A549 (cell line): Measurements from ENCODE around the gene LAMB1. TPM values are rescaled to one million over a fixed set of nuclear protein-coding genes. Genes with fewer than 3 reads are reported as not detected.

ENCODE experiments used
- ATAC-seq, 2 experiments: fragments of 200-7000 bp in 1 of 2; fragments of >200 bp in 1 of 2; cut with Nextera tagmentation in 1 of 2; cut with Tn5 transposase in 1 of 2; 3 replicates each; pipeline versions ENCODE4 v1.8.0 to v1.9.1; 2018 to 2020; ENCODE audit warnings: mild to moderate bottlenecking in 1 of 2, moderate library complexity in 1 of 2
- CTCF ChIA-PET: fragments of 300-600 bp; sonication (Branson Sonifier 250); formaldehyde crosslinking; extraction: SDS; loops from one replicate; lab custom pipeline; 2021; ENCODE audit warnings: antibody characterized with exemption, inconsistent platforms; lab: Yijun Ruan, JAX
- POLR2A ChIA-PET: fragments of 350-600 bp; formaldehyde crosslinking; extraction: SDS; loops from one replicate; lab custom pipeline; 2021; ENCODE audit warnings: antibody characterized with exemption, inconsistent platforms; lab: Yijun Ruan, JAX
- DNase-seq, 2 experiments: peaks; one replicate each; pipeline versions ENCODE4 v3.0.0 to v3.0.0-alpha.2; 2011 to 2016; ENCODE audit warnings: low read depth in 1 of 2, low spot score in 1 of 2
- FAIRE-seq: peaks from 2 replicates; lab custom pipeline; 2011; peaks lifted over from hg19 to GRCh38; lab: Jason Lieb, UNC
- H3K27ac ChIP-seq, 2 experiments: fragments of >200 bp; sonication (Bioruptor Twin); formaldehyde crosslinking; 3 replicates each; pipeline ENCODE4 v1.5.1; 2016 to 2017
- H3K4me1 ChIP-seq: fragments of >200 bp; sonication (Bioruptor Twin); formaldehyde crosslinking; 3 replicates; pipeline ENCODE4 v1.6.1; 2016
- H3K4me2 ChIP-seq: fragments of >200 bp; sonication (Bioruptor Twin); formaldehyde crosslinking; 3 replicates; pipeline ENCODE4 v1.6.1; 2016
- H3K4me3 ChIP-seq: fragments of >200 bp; sonication (Bioruptor Twin); formaldehyde crosslinking; 3 replicates; pipeline ENCODE4 v1.5.1; 2016
- H3K9me3 ChIP-seq: fragments of >200 bp; sonication (Bioruptor Twin); formaldehyde crosslinking; 3 replicates; pipeline ENCODE4 v1.6.1; 2016
- BHLHE40 ChIP-seq: IDR thresholded peaks from 2 replicates; pipeline ENCODE4 v1.6.1; 2012; ENCODE audit warnings: low read depth, low read length, inconsistent platforms
- CBX8 ChIP-seq: fragments of 200-600 bp; sonication (generic); IDR thresholded peaks from 2 replicates; pipeline ENCODE4 v1.6.1; 2016
- CEBPB ChIP-seq, 2 experiments: fragments of >200 bp in 1 of 2; sonication (Bioruptor Twin) in 1 of 2; formaldehyde crosslinking in 1 of 2; IDR thresholded peaks; 2 replicates each; pipeline ENCODE4 v1.6.1; 2012 to 2016
- EHMT2 ChIP-seq: fragments of 200-600 bp; sonication (generic); IDR thresholded peaks from 2 replicates; pipeline ENCODE4 v1.6.1; 2016; ENCODE audit warnings: antibody characterized with exemption, low read depth, mild to moderate bottlenecking, moderate library complexity
- EP300 ChIP-seq, 2 experiments: fragments of >200 bp; sonication (Bioruptor Twin); formaldehyde crosslinking; IDR thresholded peaks; 2 replicates in 1 of 2; 3 replicates in 1 of 2; pipeline ENCODE4 v1.6.1; 2016 to 2017
- ESRRA ChIP-seq: fragments of 150-350 bp; IDR thresholded peaks from 2 replicates; pipeline ENCODE4 v1.6.1; 2014; ENCODE audit warnings: mild to moderate bottlenecking, low read length, borderline replicate concordance
- FOSL2 ChIP-seq, 2 experiments: fragments of 450-650 bp in 1 of 2; fragments of >200 bp in 1 of 2; sonication (Bioruptor Twin) in 1 of 2; formaldehyde crosslinking; IDR thresholded peaks; 2 replicates each; pipeline versions ENCODE4 v1.5.0 to v1.6.1; 2016 to 2020; ENCODE audit warnings: mild to moderate bottlenecking in 1 of 2, moderate library complexity in 1 of 2
- GATA3 ChIP-seq: IDR thresholded peaks from 2 replicates; pipeline ENCODE4 v1.6.1; 2012; ENCODE audit warnings: borderline replicate concordance
- HEYL ChIP-seq: fragments of 250-450 bp; sonication (Bioruptor Pico); IDR thresholded peaks from 2 replicates; pipeline ENCODE4 v1.8.0; 2021; ENCODE audit warnings: mild to moderate bottlenecking, moderate library complexity
- HOXB13 ChIP-seq: fragments of 250-450 bp; sonication (Bioruptor Pico); IDR thresholded peaks from 2 replicates; pipeline ENCODE4 v1.5.0; 2020; ENCODE audit warnings: low read depth, mild to moderate bottlenecking, moderate library complexity
- JUN ChIP-seq, 2 experiments: fragments of >200 bp; sonication (Bioruptor Twin); formaldehyde crosslinking; IDR thresholded peaks; 2 replicates in 1 of 2; 3 replicates in 1 of 2; pipeline ENCODE4 v1.6.1; 2016 to 2017
- JUNB ChIP-seq: fragments of >200 bp; sonication (Bioruptor Twin); formaldehyde crosslinking; IDR thresholded peaks from 2 replicates; pipeline ENCODE4 v1.6.1; 2016
- KDM1A ChIP-seq: fragments of 200-600 bp; sonication (generic); IDR thresholded peaks from 2 replicates; pipeline ENCODE4 v1.6.1; 2016; ENCODE audit warnings: low read depth, mild to moderate bottlenecking
- KDM5A ChIP-seq: fragments of 200-600 bp; sonication (generic); IDR thresholded peaks from 2 replicates; pipeline ENCODE4 v1.6.1; 2016; ENCODE audit warnings: antibody characterized with exemption, mild to moderate bottlenecking
- MAX ChIP-seq: IDR thresholded peaks from 2 replicates; pipeline ENCODE4 v1.6.1; 2012
- MAZ ChIP-seq: fragments of 150-350 bp; IDR thresholded peaks from 2 replicates; pipeline ENCODE4 v1.6.1; 2014; ENCODE audit warnings: antibody characterized with exemption, low read depth, low read length, borderline replicate concordance
- POLR2AphosphoS2 ChIP-seq: conservative IDR thresholded peaks from 2 replicates; pipeline ENCODE4 v1.6.1; 2012; ENCODE audit warnings: low read length, improper control_type of control experiment, inconsistent platforms
- RARB ChIP-seq: fragments of 250-450 bp; sonication (Bioruptor Pico); IDR thresholded peaks from 2 replicates; pipeline ENCODE4 v1.8.0; 2021; ENCODE audit warnings: mild to moderate bottlenecking, moderate library complexity
- RFX5 ChIP-seq: fragments of 450-650 bp; IDR thresholded peaks from 2 replicates; pipeline ENCODE4 v1.7.1; 2014; ENCODE audit warnings: antibody characterized with exemption, mild to moderate bottlenecking, moderate library complexity
- RNF2 ChIP-seq: fragments of 200-600 bp; sonication (generic); IDR thresholded peaks from 2 replicates; pipeline ENCODE4 v1.6.1; 2016; ENCODE audit warnings: low read depth, mild to moderate bottlenecking, antibody characterized with exemption, moderate library complexity, borderline replicate concordance
- SMC3 ChIP-seq: fragments of >200 bp; sonication (Bioruptor Twin); formaldehyde crosslinking; IDR thresholded peaks from 3 replicates; pipeline ENCODE4 v1.6.1; 2018; ENCODE audit warnings: inconsistent platforms
- SREBF2 ChIP-seq: fragments of 450-650 bp; IDR thresholded peaks from 2 replicates; pipeline ENCODE4 v1.6.1; 2014; ENCODE audit warnings: mild to moderate bottlenecking, moderate library complexity
- TFCP2L1 ChIP-seq: fragments of 250-450 bp; sonication (Bioruptor Pico); IDR thresholded peaks from 2 replicates; pipeline ENCODE4 v1.5.0; 2021; ENCODE audit warnings: mild to moderate bottlenecking
- TP53 ChIP-seq: fragments of 250-450 bp; sonication (Bioruptor Pico); IDR thresholded peaks from 2 replicates; pipeline ENCODE4 v1.5.0; 2021; ENCODE audit warnings: mild to moderate bottlenecking, moderate library complexity
- USF2 ChIP-seq: fragments of 450-650 bp; IDR thresholded peaks from 2 replicates; pipeline ENCODE4 v1.6.1; 2014; ENCODE audit warnings: antibody characterized with exemption
- ZNF302 ChIP-seq: fragments of 250-450 bp; sonication (Bioruptor Pico); IDR thresholded peaks from 2 replicates; pipeline ENCODE4 v1.9.0; 2021; ENCODE audit warnings: inconsistent platforms, mild to moderate bottlenecking, moderate library complexity
- WGBS: methylation state at CpG from one replicate; pipeline ENCODE4 v1.1.6; 2017; ENCODE audit errors: missing lambda C conversion rate; 5-methylcytosine and 5-hydroxymethylcytosine counted together
- polyA plus RNA-seq, 4 experiments: library from polyadenylated mRNA; depleted of rRNA in 3 of 4; stranded (reverse); fragments of >200 nt; fragmentation: RNase III in 1 of 4; extraction: RNeasy Plus Mini Kit Qiagen cat#74134 plus additional on column Dnase treatment in 1 of 4; gene quantifications; 2 replicates in 3 of 4; 3 replicates in 1 of 4; pipeline ENCODE4 v1.2.3, GENCODE V29; 2011 to 2017
- TF ChIP-seq, protein P1 (sequence below): fragments of >200 bp; sonication (Bioruptor Twin); formaldehyde crosslinking; IDR thresholded peaks from 3 replicates; pipeline ENCODE4 v1.6.1; 2016
- TF ChIP-seq, protein P2 (sequence below): fragments of 250-450 bp; sonication (Bioruptor Pico); IDR thresholded peaks from 2 replicates; pipeline ENCODE4 v1.5.0; 2020; ENCODE audit warnings: low read depth, mild to moderate bottlenecking, moderate library complexity

LAMB1 gene
- polyA plus RNA-seq, 2 of the 4 experiments (the other 2 are of a cell fraction): 142 to 162 TPM

- WGBS: 93% methylated on average over 14 of the region's 14 CpGs
Observed at GRCh38 chr7:107951172-107951787, 51.7 kb downstream of the LAMB1 start.

DNA sequence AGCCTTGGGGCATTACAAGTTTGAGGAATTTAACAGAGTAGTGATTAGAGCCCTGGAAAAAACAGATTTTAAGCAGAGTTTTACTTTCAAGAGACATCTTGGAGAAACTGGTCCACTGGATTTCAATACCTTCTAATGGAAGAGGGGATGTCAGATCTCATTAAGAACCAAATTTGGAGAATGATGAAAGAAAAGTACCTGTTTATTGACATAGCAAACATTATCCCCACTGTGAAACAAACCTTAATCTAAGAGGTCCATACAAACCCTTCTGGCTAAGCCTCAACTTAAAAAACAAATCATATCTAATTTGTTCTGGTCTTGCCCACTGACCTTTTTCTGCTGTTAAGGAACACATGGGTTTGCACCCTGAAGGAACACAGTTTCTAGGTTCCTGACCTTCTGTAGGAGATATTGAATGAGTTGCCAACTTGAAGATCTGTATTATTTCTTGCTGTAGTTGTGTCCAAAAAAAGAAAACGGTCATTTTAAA lies 53.5 kb downstream of the LAMB1 start:
- Histone ChIP-seq H3K27ac (peak overlapping the region; percentile 68 to 86), H3K4me1 (peaks cover 83% of the 10 kb centered on the region), H3K4me2 (peak overlapping the region; percentile 74), H3K9me3 (no peaks in the 10 kb centered on the region), H3K4me3 (peak overlapping the region; percentile 17; the same call in 2 of the 3 replicates)
- WGBS: 9% methylated on average over 1 of the region's 1 CpG
- TF ChIP-seq RARB (CRISPR knock-in tag): 0 out of 2 replicates have a peak, but pooled peaks have one; percentile 10
- no peak; the same call in 1 of the 2 replicates for TF ChIP-seq MAX
- no peak for TF ChIP-seq USF2
- TF ChIP-seq SREBF2: no peak
- no peak for TF ChIP-seq BHLHE40
- no peak for TF ChIP-seq ZNF302 (CRISPR knock-in tag)
- TF ChIP-seq POLR2AphosphoS2: no peak
- no peak for TF ChIP-seq HEYL (CRISPR knock-in tag)
- TF ChIP-seq EP300 (IDR thresholded peaks at IDR 0.05): peak in 1 of 2 experiments; percentile 7; a peak in 2 of 5 replicates
- no peak for TF ChIP-seq RNF2
- no peak for TF ChIP-seq EHMT2
- TF ChIP-seq SMC3: no peak
- ChIA-PET POLR2A (interaction anchor here (1.3 kb wide), 1 partner anchor 66 kb away, joined by 3 read pairs; no protein-coding TSS in a partner anchor), CTCF (interaction anchor here (0.7 kb wide), 1 partner anchor 8 kb away, joined by 3 read pairs; no protein-coding TSS in a partner anchor)
- no peak for DNase-seq
- ATAC-seq: no peak; a peak in 1 of 6 replicates
- no peak for FAIRE-seq

More at GRCh38 chr7:107951172-107951787, 51.7 kb downstream of the LAMB1 start:
- DNase-seq: no peak
- ATAC-seq: no peak
- Histone ChIP-seq H3K4me3 (no peak overlapping the region), H3K4me2 (peak overlapping the region; percentile 67; the same call in 2 of the 3 replicates), H3K9me3 (no peaks in the 10 kb centered on the region), H3K4me1 (peaks cover 82% of the 10 kb centered on the region), H3K27ac (peak overlapping the region; percentile 44 to 77; a peak in 4 of 6 replicates)
- FAIRE-seq: no peak
- ChIA-PET POLR2A (no interaction called here), CTCF (no interaction called here)
- TF ChIP-seq KDM5A: no peak
- no peak for TF ChIP-seq HOXB13 (CRISPR knock-in tag)
- no peak for TF ChIP-seq MAZ
- no peak for TF ChIP-seq KDM1A
- no peak for TF ChIP-seq CEBPB (IDR thresholded peaks at IDR 0.05)

GRCh38 chr7:107948645-107949442 lies 54.1 kb downstream of the LAMB1 start:
- TF ChIP-seq TP53 (CRISPR knock-in tag) (no peak), GATA3 (peak; percentile 86), JUNB (peak; percentile 71), CBX8 (no peak), ESRRA (0 out of 2 replicates have a peak, but pooled peaks have one; percentile 8), TFCP2L1 (no peak), JUN (IDR thresholded peaks at IDR 0.05) (peak; percentile 44 to 54; a peak in 3 of 5 replicates), MAX (peak; percentile 10; the same call in 1 of the 2 replicates), RFX5 (no peak), SMC3 (0 out of 3 replicates have a peak, but pooled peaks have one; percentile 23), CEBPB (IDR thresholded peaks at IDR 0.05) (peak; percentile 45 to 54; a peak in 3 of 4 replicates), EHMT2 (no peak), FOSL2 (IDR thresholded peaks at IDR 0.05) (peak; percentile 22; the same call in 1 of the 2 replicates), FOSL2 (CRISPR knock-in tag; IDR thresholded peaks at IDR 0.05) (peak; percentile 76), EP300 (IDR thresholded peaks at IDR 0.05) (peak; percentile 31 to 51; a peak in 3 of 5 replicates)
- TF ChIP-seq, protein P1, sequence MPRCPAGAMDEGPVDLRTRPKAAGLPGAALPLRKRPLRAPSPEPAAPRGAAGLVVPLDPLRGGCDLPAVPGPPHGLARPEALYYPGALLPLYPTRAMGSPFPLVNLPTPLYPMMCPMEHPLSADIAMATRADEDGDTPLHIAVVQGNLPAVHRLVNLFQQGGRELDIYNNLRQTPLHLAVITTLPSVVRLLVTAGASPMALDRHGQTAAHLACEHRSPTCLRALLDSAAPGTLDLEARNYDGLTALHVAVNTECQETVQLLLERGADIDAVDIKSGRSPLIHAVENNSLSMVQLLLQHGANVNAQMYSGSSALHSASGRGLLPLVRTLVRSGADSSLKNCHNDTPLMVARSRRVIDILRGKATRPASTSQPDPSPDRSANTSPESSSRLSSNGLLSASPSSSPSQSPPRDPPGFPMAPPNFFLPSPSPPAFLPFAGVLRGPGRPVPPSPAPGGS: peak; percentile 30; the same call in 1 of the 3 replicates
- TF ChIP-seq, protein P2, sequence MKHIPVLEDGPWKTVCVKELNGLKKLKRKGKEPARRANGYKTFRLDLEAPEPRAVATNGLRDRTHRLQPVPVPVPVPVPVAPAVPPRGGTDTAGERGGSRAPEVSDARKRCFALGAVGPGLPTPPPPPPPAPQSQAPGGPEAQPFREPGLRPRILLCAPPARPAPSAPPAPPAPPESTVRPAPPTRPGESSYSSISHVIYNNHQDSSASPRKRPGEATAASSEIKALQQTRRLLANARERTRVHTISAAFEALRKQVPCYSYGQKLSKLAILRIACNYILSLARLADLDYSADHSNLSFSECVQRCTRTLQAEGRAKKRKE (CRISPR knock-in tag): no peak
- peak overlapping the region; percentile 68 to 86 for H3K27ac ChIP-seq
- H3K4me2 ChIP-seq: peak overlapping the region; percentile 74
- WGBS: 26% methylated on average over 7 of the region's 7 CpGs
- FAIRE-seq (peak; percentile 32), ATAC-seq (peak; percentile 68 to 73), DNase-seq (peak; percentile 69 to 76)
- H3K9me3 ChIP-seq: no peaks in the 10 kb centered on the region
- CTCF ChIA-PET: interaction anchor here (0.7 kb wide), 1 partner anchor 8 kb away, joined by 3 read pairs; no protein-coding TSS in a partner anchor
- POLR2A ChIA-PET: interaction anchor here (1.3 kb wide), 1 partner anchor 66 kb away, joined by 3 read pairs; no protein-coding TSS in a partner anchor
- peak overlapping the region; percentile 17; the same call in 2 of the 3 replicates for H3K4me3 ChIP-seq
- H3K4me1 ChIP-seq: peaks cover 77% of the 10 kb centered on the region
